CD14-positive monocyte (primary cell): ENCODE data around the gene HSPG2. TPM values are rescaled to one million over a fixed set of nuclear protein-coding genes. Genes with fewer than 3 reads are reported as not detected.
A peak's percentile ranks its signal among the peaks of the same experiment; 100 is the strongest.

ENCODE experiments used
- DNase-seq, 3 donors: peaks; one replicate each; pipeline ENCODE4 v3.0.0-alpha.2; 2011 to 2022
- H2AFZ ChIP-seq: 2 replicates; pipeline ENCODE4 v1.6.0; 2012; ENCODE audit warnings: mild to moderate bottlenecking, low read depth, low read length, inconsistent platforms; ENCODE audit not compliant: insufficient read depth, poor library complexity, severe bottlenecking
- H3K27ac ChIP-seq, 2 donors: 1 replicate in 1 of 2; 2 replicates in 1 of 2; pipeline ENCODE4 v1.5.1; 2012 to 2013; ENCODE audit warnings: low read length in 2 of 2, control low read depth in 1 of 2, inconsistent platforms in 1 of 2, low read depth in 1 of 2, mild to moderate bottlenecking in 1 of 2
- H3K27me3 ChIP-seq, 2 donors: one replicate each; pipeline versions ENCODE4 v1.6.0 to v1.6.1; 2011 to 2013; ENCODE audit warnings: low read length in 2 of 2; ENCODE audit not compliant: control insufficient read depth in 2 of 2, insufficient read depth in 2 of 2
- H3K36me3 ChIP-seq, 2 donors: replicated peaks in 1 of 2; 1 replicate in 1 of 2; 2 replicates in 1 of 2; pipeline versions ENCODE4 v1.5.1 to v1.6.1; 2012 to 2013; ENCODE audit warnings: low read length in 2 of 2, control low read depth in 1 of 2, inconsistent platforms in 1 of 2, mild to moderate bottlenecking in 1 of 2; ENCODE audit not compliant: insufficient read depth in 2 of 2, control insufficient read depth in 1 of 2
- H3K4me1 ChIP-seq, 2 donors: 1 replicate in 1 of 2; 2 replicates in 1 of 2; pipeline versions ENCODE4 v1.5.1 to v1.6.1; 2012 to 2013; ENCODE audit warnings: low read length in 2 of 2, control low read depth in 1 of 2, inconsistent platforms in 1 of 2, mild to moderate bottlenecking in 1 of 2, moderate library complexity in 1 of 2; ENCODE audit not compliant: insufficient read depth in 2 of 2, control insufficient read depth in 1 of 2
- H3K4me2 ChIP-seq: replicated peaks from 2 replicates; pipeline ENCODE3; 2012; ENCODE audit warnings: low read length, moderate library complexity, mild to moderate bottlenecking; ENCODE audit not compliant: poor library complexity, severe bottlenecking; ENCODE audit errors: extremely low read depth
- H3K4me3 ChIP-seq, 3 experiments: fragments of 200-600 bp in 1 of 3; sonication (generic) in 1 of 3; replicated peaks in 1 of 3; 1 replicate in 2 of 3; 2 replicates in 1 of 3; pipeline ENCODE4 v1.5.1; 2011 to 2013; ENCODE audit warnings: low read length in 3 of 3, mild to moderate bottlenecking in 3 of 3, control low read depth in 2 of 3, low read depth in 2 of 3, inconsistent platforms in 1 of 3, moderate library complexity in 1 of 3
- H3K79me2 ChIP-seq: 2 replicates; pipeline ENCODE4 v1.6.0; 2012; ENCODE audit warnings: mild to moderate bottlenecking, control low read depth, inconsistent platforms, low read length, moderate library complexity; ENCODE audit not compliant: insufficient read depth
- H3K9ac ChIP-seq: 2 replicates; pipeline ENCODE4 v1.6.0; 2017; ENCODE audit warnings: low read length, mild to moderate bottlenecking; ENCODE audit not compliant: insufficient read depth, poor library complexity, severe bottlenecking
- H3K9me3 ChIP-seq, 2 donors: replicated peaks in 1 of 2; 1 replicate in 1 of 2; 2 replicates in 1 of 2; pipeline versions ENCODE4 v1.5.1 to v1.6.1; 2012 to 2013; ENCODE audit warnings: low read length in 2 of 2, control low read depth in 1 of 2; ENCODE audit not compliant: control insufficient read depth in 1 of 2, insufficient read depth in 1 of 2
- H4K20me1 ChIP-seq: 2 replicates; pipeline ENCODE4 v1.6.0; 2012; ENCODE audit warnings: mild to moderate bottlenecking, low read length, control low read depth, moderate library complexity; ENCODE audit not compliant: insufficient read depth
- H3K27ac Mint-ChIP-seq, 7 donors: one replicate each; pipeline ENCODE4 v1.8.0; 2020; ENCODE audit warnings: mild to moderate bottlenecking in 7 of 7, mixed read lengths in 7 of 7, moderate library complexity in 6 of 7, inconsistent platforms in 2 of 7
- H3K27me3 Mint-ChIP-seq, 3 donors: one replicate each; pipeline ENCODE4 v1.8.0; 2021 to 2022; ENCODE audit warnings: low read depth in 3 of 3, mild to moderate bottlenecking in 3 of 3, mixed read lengths in 3 of 3, moderate library complexity in 3 of 3, inconsistent platforms in 1 of 3
- H3K36me3 Mint-ChIP-seq, 2 donors: one replicate each; pipeline ENCODE4 v1.8.0; 2020; ENCODE audit warnings: mixed read lengths in 2 of 2, inconsistent platforms in 1 of 2, mild to moderate bottlenecking in 1 of 2
- H3K4me1 Mint-ChIP-seq: one replicate; pipeline ENCODE4 v1.8.0; 2020; ENCODE audit warnings: mild to moderate bottlenecking, mixed read lengths
- H3K4me3 Mint-ChIP-seq, 2 donors: one replicate each; pipeline ENCODE4 v1.8.0; 2020; ENCODE audit warnings: mild to moderate bottlenecking in 2 of 2, mixed read lengths in 2 of 2, moderate library complexity in 1 of 2
- H3K9me3 Mint-ChIP-seq, 7 donors: one replicate each; pipeline ENCODE4 v1.8.0; 2020 to 2022; ENCODE audit warnings: mixed read lengths in 7 of 7, mild to moderate bottlenecking in 6 of 7, moderate library complexity in 6 of 7, inconsistent platforms in 2 of 7
- WGBS: methylation state at CpG from one replicate; pipeline ENCODE4 v1.1.5; 2013; ENCODE audit warnings: missing lambda C conversion rate; ENCODE audit not compliant: insufficient coverage; 5-methylcytosine and 5-hydroxymethylcytosine counted together
- intact Hi-C, 2 donors: fragments of 100-400 bp; cut with micrococcal nuclease; formaldehyde crosslinking; loops; one replicate each; pipeline versions ENCODE4 v1.15.0 to v1.15.1; 2023
- polyA plus RNA-seq, 3 donors: library from polyadenylated mRNA; depleted of rRNA in 1 of 3; unstranded in 2 of 3; stranded (reverse) in 1 of 3; fragments of 300-500 nt in 2 of 3; fragments of >200 nt in 1 of 3; fragmentation: Illumina TruSeq in 2 of 3; gene quantifications; 1 replicate in 2 of 3; 2 replicates in 1 of 3; pipeline ENCODE4 v1.2.3, GENCODE V29; 2012 to 2021
- TF ChIP-seq, protein P1 (sequence below): fragments of 200-600 bp; IDR thresholded peaks from one replicate; pipeline ENCODE4 v1.8.0; 2022; ENCODE audit warnings: antibody characterized with exemption, mild to moderate bottlenecking

HSPG2 gene
- polyA plus RNA-seq, 3 donors = 0.44 TPM; not detected in 2

DNA sequence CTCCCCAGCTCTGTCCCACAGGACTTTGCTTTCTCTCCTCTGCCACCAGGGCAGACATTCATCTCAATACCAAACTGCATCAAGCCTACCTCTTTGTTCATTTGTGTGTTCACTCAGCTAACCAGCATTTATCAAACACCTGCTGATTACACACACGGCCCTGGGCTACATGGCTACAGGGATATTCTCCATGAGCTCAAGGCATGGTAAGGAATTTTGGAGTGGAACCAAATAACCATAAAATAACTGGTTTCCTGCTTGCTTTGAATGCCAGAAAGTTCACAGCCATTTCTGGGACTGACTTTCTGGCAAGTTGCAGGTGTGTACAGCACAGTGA, 70.4 kb downstream of the HSPG2 start:
- no peak overlapping the region for H3K9ac ChIP-seq
- H3K4me1 Mint-ChIP-seq = peaks cover 10% of the 10 kb centered on the region
- H3K36me3 Mint-ChIP-seq = no peaks in the 10 kb centered on the region
- H3K9me3 Mint-ChIP-seq = peaks cover 0 to 6% (median 4%) of the 10 kb centered on the region in 7 donors
- H3K36me3 ChIP-seq = no peaks in the 10 kb centered on the region
- peaks cover 0 to 3% of the 10 kb centered on the region in 2 donors for H3K9me3 ChIP-seq
- H3K4me3 ChIP-seq = no peak overlapping the region
- intact Hi-C loops = no loop called here
- H3K27me3 Mint-ChIP-seq = peaks cover 0 to 4% (median 2%) of the 10 kb centered on the region in 3 donors
- H3K4me3 Mint-ChIP-seq = no peak overlapping the region
- H3K4me2 ChIP-seq = no peak overlapping the region
- no peaks in the 10 kb centered on the region for H4K20me1 ChIP-seq
- H3K27ac Mint-ChIP-seq = no peak overlapping the region
- no CpG with 5 or more reads among the region's 1 CpG for WGBS
- H3K79me2 ChIP-seq = no peaks in the 10 kb centered on the region
- no peaks in the 10 kb centered on the region for H3K27me3 ChIP-seq
- TF ChIP-seq, protein P1, sequence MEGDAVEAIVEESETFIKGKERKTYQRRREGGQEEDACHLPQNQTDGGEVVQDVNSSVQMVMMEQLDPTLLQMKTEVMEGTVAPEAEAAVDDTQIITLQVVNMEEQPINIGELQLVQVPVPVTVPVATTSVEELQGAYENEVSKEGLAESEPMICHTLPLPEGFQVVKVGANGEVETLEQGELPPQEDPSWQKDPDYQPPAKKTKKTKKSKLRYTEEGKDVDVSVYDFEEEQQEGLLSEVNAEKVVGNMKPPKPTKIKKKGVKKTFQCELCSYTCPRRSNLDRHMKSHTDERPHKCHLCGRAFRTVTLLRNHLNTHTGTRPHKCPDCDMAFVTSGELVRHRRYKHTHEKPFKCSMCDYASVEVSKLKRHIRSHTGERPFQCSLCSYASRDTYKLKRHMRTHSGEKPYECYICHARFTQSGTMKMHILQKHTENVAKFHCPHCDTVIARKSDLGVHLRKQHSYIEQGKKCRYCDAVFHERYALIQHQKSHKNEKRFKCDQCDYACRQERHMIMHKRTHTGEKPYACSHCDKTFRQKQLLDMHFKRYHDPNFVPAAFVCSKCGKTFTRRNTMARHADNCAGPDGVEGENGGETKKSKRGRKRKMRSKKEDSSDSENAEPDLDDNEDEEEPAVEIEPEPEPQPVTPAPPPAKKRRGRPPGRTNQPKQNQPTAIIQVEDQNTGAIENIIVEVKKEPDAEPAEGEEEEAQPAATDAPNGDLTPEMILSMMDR = no peak
- no peak overlapping the region for H3K27ac ChIP-seq
- DNase-seq = no peak
- H2AFZ ChIP-seq = no peak overlapping the region
- no peaks in the 10 kb centered on the region for H3K4me1 ChIP-seq

DNA sequence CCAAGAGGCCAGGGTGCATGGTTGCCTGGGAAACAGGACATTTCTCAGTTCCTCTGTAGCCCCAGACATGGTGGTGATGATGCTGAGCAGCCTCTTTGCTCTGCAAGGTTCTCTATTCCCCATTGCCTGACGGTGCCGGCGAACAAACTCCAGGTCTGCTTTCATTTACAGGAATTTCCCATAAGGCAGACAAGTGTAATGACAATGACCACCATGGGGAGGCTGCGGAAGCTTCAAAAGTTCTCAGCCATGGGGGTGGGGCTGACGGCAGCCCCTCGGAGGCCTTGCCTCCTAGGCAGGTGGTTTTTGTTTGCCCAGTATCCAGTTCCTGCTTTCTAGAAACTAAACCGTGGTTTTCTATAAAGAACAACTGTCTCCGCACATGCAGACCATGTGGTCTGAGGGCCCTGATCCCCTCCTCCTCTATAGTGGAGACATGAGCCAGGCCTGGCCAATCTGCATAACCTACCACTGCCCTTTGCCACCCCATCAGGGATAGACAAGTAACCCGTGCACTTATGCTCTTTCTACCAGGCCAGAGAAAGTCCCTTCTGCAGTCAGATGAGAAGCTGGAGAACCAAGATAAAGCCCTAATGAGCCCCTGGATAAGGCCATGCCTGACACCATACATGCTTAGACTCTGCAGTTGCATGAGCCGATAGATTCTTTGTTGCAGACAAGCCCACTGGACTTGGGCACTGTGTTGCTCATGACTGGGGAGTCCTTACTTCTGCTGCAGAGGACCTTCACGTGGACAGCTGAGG, 71.0 kb downstream of the HSPG2 start:
- intact Hi-C loops = no loop called here
- Histone ChIP-seq H3K4me3 (no peak overlapping the region), H4K20me1 (no peaks in the 10 kb centered on the region), H3K27me3 (no peaks in the 10 kb centered on the region), H3K79me2 (no peaks in the 10 kb centered on the region), H3K4me1 (no peaks in the 10 kb centered on the region), H3K9ac (no peak overlapping the region), H2AFZ (peak overlapping the region; percentile 48), H3K27ac (no peak overlapping the region), H3K4me2 (no peak overlapping the region), H3K36me3 (no peaks in the 10 kb centered on the region), H3K9me3 (peaks cover 0 to 7% of the 10 kb centered on the region in 2 donors)
- Mint-ChIP-seq H3K36me3 (peaks cover 0 to 3% of the 10 kb centered on the region in 2 donors), H3K4me1 (peaks cover 10% of the 10 kb centered on the region), H3K27me3 (peaks cover 0 to 4% (median 3%) of the 10 kb centered on the region in 3 donors), H3K27ac (peak overlapping the region in 1 of 7 donors; percentile 48), H3K9me3 (peaks cover 2 to 11% (median 6%) of the 10 kb centered on the region in 7 donors), H3K4me3 (no peak overlapping the region)
- TF ChIP-seq, protein P1 = no peak
- DNase-seq = peak in 1 of 3 donors; percentile 30
- WGBS = 44% methylated on average over 11 of the region's 11 CpGs
